Tibial nerve (tissue), 3 donors: ENCODE results near the gene CGREF1.

Source experiments
- POLR2A ChIP-seq, 2 donors: fragments of 450-650 bp; IDR thresholded peaks; one replicate each; pipeline ENCODE4 v1.6.1; 2017; ENCODE audit warnings: antibody characterized with exemption in 2 of 2, mild to moderate bottlenecking in 2 of 2, moderate library complexity in 2 of 2
- TF ChIP-seq, protein P1 (sequence below), 5 experiments: fragments of 200-600 bp in 3 of 5; fragments of 450-650 bp in 2 of 5; sonication (generic) in 3 of 5; IDR thresholded peaks; one replicate each; pipeline ENCODE4 v1.5.1; 2016 to 2019; ENCODE audit warnings: antibody characterized with exemption in 5 of 5, mild to moderate bottlenecking in 3 of 5, moderate library complexity in 2 of 5

DNA sequence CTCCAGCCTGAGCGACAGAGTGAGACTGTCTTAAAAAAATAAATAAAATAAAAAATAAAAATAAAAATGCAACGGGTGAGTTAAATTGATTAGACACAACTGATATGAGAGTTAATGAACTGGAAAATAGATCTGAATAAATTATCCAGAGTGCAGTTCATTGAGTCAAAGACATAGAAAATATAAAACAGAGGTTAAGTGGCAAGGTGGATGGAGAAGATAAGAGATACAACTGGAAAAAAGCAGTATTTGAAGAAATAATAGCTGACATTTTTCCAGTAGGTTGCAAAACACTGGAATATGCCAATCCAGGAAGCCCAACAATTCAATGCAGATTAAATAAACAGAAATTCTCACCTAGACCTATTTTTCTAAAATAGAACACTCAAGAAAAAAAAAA lies 10.7 kb downstream of the CGREF1 start:
- TF ChIP-seq POLR2A (IDR thresholded peaks at IDR 0.05) = no peak
- TF ChIP-seq, protein P1, sequence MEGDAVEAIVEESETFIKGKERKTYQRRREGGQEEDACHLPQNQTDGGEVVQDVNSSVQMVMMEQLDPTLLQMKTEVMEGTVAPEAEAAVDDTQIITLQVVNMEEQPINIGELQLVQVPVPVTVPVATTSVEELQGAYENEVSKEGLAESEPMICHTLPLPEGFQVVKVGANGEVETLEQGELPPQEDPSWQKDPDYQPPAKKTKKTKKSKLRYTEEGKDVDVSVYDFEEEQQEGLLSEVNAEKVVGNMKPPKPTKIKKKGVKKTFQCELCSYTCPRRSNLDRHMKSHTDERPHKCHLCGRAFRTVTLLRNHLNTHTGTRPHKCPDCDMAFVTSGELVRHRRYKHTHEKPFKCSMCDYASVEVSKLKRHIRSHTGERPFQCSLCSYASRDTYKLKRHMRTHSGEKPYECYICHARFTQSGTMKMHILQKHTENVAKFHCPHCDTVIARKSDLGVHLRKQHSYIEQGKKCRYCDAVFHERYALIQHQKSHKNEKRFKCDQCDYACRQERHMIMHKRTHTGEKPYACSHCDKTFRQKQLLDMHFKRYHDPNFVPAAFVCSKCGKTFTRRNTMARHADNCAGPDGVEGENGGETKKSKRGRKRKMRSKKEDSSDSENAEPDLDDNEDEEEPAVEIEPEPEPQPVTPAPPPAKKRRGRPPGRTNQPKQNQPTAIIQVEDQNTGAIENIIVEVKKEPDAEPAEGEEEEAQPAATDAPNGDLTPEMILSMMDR (IDR thresholded peaks at IDR 0.05) = no peak
